Measurements from ENCODE around the gene TSPAN3. TPM values are rescaled to one million over a fixed set of nuclear protein-coding genes. Genes with fewer than 3 reads are reported as not detected.

TSPAN3 gene
- total RNA-seq, 1 donor from 2014 or later: 259 TPM

GRCh38 chr15:77023576-77024272 lies 47.2 kb downstream of the TSPAN3 start:
- H3K9me3 Mint-ChIP-seq: no peaks in the 10 kb centered on the region
- H3K27ac Mint-ChIP-seq (ENCODE audit: unreplicated experiment): no peak overlapping the region
- H3K27me3 Mint-ChIP-seq (ENCODE audit: low read depth): no peaks in the 10 kb centered on the region
- no peak overlapping the region for H3K4me3 Mint-ChIP-seq
- H3K36me3 Mint-ChIP-seq (ENCODE audit: low read depth): no peaks in the 10 kb centered on the region
- H3K4me1 Mint-ChIP-seq: peaks cover 4% of the 10 kb centered on the region
- no peak for DNase-seq (ENCODE audit: low read depth, low spot score)
- TF ChIP-seq, protein P1, sequence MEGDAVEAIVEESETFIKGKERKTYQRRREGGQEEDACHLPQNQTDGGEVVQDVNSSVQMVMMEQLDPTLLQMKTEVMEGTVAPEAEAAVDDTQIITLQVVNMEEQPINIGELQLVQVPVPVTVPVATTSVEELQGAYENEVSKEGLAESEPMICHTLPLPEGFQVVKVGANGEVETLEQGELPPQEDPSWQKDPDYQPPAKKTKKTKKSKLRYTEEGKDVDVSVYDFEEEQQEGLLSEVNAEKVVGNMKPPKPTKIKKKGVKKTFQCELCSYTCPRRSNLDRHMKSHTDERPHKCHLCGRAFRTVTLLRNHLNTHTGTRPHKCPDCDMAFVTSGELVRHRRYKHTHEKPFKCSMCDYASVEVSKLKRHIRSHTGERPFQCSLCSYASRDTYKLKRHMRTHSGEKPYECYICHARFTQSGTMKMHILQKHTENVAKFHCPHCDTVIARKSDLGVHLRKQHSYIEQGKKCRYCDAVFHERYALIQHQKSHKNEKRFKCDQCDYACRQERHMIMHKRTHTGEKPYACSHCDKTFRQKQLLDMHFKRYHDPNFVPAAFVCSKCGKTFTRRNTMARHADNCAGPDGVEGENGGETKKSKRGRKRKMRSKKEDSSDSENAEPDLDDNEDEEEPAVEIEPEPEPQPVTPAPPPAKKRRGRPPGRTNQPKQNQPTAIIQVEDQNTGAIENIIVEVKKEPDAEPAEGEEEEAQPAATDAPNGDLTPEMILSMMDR (conservative IDR thresholded peaks at IDR 0.05): no peak

GRCh38 chr15:77022646-77023575 lies 48.0 kb downstream of the TSPAN3 start:
- TF ChIP-seq, protein P1 (conservative IDR thresholded peaks at IDR 0.05): no peak
- no peaks in the 10 kb centered on the region for H3K36me3 Mint-ChIP-seq (ENCODE audit: low read depth)
- H3K27me3 Mint-ChIP-seq (ENCODE audit: low read depth): no peaks in the 10 kb centered on the region
- DNase-seq (ENCODE audit: low read depth, low spot score): no peak
- no peak overlapping the region for H3K27ac Mint-ChIP-seq (ENCODE audit: unreplicated experiment)
- H3K4me3 Mint-ChIP-seq: no peak overlapping the region
- no peaks in the 10 kb centered on the region for H3K9me3 Mint-ChIP-seq
- peaks cover 4% of the 10 kb centered on the region for H3K4me1 Mint-ChIP-seq

- H3K27me3 Mint-ChIP-seq (ENCODE audit: low read depth): no peaks in the 10 kb centered on the region
- no peaks in the 10 kb centered on the region for H3K9me3 Mint-ChIP-seq
- H3K4me3 Mint-ChIP-seq: no peak overlapping the region
- H3K4me1 Mint-ChIP-seq: no peaks in the 10 kb centered on the region
- H3K27ac Mint-ChIP-seq (ENCODE audit: unreplicated experiment): no peak overlapping the region
- no peak for DNase-seq (ENCODE audit: low read depth, low spot score)
- H3K36me3 Mint-ChIP-seq (ENCODE audit: low read depth): no peaks in the 10 kb centered on the region
- TF ChIP-seq, protein P1 (conservative IDR thresholded peaks at IDR 0.05): no peak
These were observed 49.0 kb downstream of the TSPAN3 start for GRCh38 chr15:77021803-77022381.

DNA sequence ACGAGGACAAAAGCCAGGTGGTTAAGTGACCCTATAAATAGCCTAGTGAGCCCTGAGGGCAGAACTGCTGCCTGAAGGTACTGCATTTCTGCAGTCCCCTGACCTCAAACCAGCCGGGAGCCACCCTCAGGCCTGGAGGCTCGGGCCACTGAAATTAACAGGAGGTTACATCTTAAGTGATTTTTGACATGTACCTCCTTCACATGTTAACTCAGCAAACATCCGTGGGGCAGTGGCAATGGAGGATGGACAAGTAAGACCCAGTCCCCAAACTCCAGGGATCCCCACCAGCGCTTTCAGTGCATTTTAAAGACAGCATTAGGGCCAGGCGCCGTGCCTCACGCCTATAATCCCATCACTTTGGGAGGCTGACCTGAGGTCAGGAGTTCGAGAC lies 49.8 kb downstream of the TSPAN3 start:
- no peaks in the 10 kb centered on the region for H3K9me3 Mint-ChIP-seq
- no peak overlapping the region for H3K4me3 Mint-ChIP-seq
- no peaks in the 10 kb centered on the region for H3K4me1 Mint-ChIP-seq
- DNase-seq (ENCODE audit: low read depth, low spot score): no peak
- TF ChIP-seq, protein P1 (conservative IDR thresholded peaks at IDR 0.05): no peak
- H3K27me3 Mint-ChIP-seq (ENCODE audit: low read depth): no peaks in the 10 kb centered on the region
- no peaks in the 10 kb centered on the region for H3K36me3 Mint-ChIP-seq (ENCODE audit: low read depth)
- no peak overlapping the region for H3K27ac Mint-ChIP-seq (ENCODE audit: unreplicated experiment)

GRCh38 chr15:77020348-77021087 lies 50.4 kb downstream of the TSPAN3 start:
- Mint-ChIP-seq H3K4me3 (no peak overlapping the region), H3K9me3 (no peaks in the 10 kb centered on the region), H3K27ac (ENCODE audit: unreplicated experiment) (no peak overlapping the region), H3K4me1 (no peaks in the 10 kb centered on the region), H3K36me3 (ENCODE audit: low read depth) (no peaks in the 10 kb centered on the region), H3K27me3 (ENCODE audit: low read depth) (no peaks in the 10 kb centered on the region)
- DNase-seq (ENCODE audit: low read depth, low spot score): no peak
- TF ChIP-seq, protein P1 (conservative IDR thresholded peaks at IDR 0.05): no peak
